ENCODE results near the gene BCL2.
"Not testable (repeated sequence)": the region's sequence is repeated elsewhere in the genome, so short reads cannot be mapped to it uniquely, and the experiment has no call there.

The BCL2 gene

GRCh38 chr18:63232826-63233225, 86.7 kb downstream of the BCL2 start:
- FAIRE-seq = no peak

- FAIRE-seq = no peak
Observed at GRCh38 chr18:63229971-63230370, 89.6 kb downstream of the BCL2 start.

GRCh38 chr18:63225434-63225833, 94.1 kb downstream of the BCL2 start:
- FAIRE-seq = no peak

DNA sequence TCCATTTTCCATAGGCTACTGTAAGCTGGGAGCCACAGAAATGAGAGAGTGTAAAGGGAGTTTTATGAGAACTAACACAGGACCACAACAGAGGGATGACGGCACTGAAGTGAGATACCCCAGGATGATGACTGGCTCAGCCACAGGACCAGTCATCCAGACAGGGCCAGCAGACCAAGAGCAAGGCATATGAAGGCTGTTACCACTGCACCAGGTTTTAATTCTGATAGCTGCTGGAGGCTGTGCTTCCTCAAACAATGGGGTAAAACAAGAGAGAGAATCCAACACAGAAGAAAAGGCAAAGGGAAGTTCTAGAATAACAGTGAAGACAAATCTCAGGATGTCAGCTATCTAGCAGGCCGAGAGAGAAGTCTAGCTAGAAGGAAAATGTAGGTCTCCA, 94.9 kb downstream of the BCL2 start:
- FAIRE-seq = no peak

DNA sequence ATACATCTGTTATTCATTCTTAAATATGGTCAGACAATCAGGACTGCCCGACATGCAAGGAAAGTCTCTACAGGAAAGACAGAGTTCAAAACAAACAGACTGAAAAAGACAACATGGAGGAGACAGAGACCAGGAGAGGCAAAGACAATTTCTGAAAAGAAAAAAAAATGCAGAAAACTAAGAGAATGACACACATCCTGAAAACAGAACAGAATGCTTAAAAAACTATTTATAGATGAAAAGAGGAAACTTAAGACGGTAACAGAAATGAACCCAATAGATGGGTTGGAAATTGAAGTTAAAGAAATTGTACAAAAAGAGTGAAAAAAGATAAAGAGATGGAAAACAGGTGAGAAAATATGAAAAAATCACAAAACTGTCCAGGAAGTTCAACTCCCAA, 95.7 kb downstream of the BCL2 start:
- FAIRE-seq = no peak

- no peak for FAIRE-seq
Observed at GRCh38 chr18:63220903-63221302, 98.7 kb downstream of the BCL2 start.

DNA sequence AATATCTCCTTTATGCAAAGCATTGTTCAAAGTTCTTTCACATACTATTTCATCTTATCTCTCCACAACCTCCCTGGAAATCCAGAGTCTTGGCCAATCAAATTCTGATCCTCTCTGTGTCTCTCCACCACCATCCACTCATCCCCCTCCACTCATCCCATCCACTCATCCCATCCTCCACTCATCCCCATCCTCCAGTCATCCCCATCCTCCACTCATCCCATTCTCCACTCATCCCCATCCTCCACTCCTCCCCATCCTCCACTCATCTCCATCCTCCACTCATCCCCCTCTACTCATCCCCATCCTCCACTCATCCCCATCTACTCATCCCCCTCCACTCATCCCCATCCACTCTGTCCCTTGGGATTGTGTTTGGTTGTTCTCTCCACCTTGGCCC, 101.1 kb downstream of the BCL2 start:
- no peak for FAIRE-seq

GRCh38 chr18:63216516-63217311, 102.9 kb downstream of the BCL2 start:
- FAIRE-seq = no peak

DNA sequence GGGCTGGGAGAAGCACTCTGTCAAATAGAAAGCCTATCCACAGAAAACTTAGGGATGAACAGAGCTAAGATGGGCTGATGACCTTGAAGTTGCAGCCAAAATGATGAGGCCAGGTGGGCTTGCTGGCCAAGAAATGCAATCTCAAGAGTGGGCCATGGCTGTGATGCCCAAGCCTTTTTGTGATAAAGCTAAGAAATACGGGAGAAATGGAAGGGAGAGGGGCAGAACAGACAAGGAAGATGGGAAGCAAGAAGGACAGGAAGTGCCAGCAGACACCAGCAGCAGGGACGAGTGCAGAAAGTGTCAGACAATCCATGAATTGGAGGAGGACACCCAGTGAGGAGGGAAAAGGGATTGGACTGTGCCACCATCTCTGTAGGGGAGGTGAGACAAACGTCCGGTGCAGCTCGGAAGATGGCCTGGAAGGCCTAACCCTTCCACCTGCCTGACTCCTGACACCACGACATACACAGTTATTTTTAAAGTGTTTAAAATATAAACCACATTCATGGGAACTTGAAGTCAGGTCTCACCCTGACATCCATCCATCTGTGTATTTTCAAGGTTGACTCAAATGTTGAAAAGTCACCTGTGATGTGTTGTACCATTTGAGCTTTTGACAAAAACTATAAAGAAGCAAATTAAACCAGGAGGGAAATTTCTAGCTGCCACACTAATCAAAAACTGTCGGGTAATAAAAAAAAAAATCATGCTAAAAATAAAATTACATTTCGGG, 105.5 kb downstream of the BCL2 start:
- no peak for FAIRE-seq

DNA sequence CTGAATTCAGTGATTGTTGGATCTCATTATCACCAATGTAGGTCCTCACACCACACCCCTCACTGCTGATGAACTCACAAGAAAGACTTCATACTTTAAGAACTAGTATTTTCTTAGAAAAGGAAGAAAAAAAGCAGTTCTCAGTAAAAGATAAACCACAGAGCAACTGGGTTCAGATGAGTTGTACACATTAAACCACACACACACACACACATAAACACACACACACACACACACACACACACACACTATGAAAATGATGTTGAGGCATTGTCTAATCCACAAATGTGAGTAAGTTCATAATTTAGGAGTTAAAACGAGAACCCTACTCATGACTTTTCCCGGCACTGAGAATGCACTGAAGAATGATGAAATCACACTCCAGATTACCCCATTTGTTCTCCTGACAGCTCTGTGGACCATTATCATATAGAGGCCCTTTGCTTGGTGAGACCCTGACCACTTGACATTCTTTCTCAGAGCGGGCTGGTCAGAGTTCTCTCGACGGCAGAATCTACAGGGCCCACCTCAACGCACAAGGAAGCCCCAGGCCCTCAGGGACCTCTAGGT, 106.2 kb downstream of the BCL2 start:
- no peak for FAIRE-seq

DNA sequence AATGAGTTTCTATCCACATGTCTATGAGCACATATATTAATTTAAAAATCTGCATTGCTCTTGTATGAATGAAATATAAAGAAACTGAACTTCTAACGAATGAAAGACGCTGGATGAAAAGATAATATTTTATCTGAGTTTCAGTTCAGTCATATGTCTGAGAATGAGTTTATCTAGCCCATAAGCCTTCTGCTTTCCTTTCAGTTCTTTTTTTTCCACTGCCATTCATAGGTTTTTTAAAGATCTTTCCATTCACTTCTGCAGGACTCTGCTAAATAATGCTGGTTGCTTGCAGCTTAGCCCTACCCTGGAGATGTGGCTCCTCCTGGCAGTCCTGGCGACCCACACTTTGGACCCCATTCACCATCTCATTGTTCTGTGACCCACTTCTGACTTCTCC, 109.0 kb downstream of the BCL2 start:
- no peak for FAIRE-seq

DNA sequence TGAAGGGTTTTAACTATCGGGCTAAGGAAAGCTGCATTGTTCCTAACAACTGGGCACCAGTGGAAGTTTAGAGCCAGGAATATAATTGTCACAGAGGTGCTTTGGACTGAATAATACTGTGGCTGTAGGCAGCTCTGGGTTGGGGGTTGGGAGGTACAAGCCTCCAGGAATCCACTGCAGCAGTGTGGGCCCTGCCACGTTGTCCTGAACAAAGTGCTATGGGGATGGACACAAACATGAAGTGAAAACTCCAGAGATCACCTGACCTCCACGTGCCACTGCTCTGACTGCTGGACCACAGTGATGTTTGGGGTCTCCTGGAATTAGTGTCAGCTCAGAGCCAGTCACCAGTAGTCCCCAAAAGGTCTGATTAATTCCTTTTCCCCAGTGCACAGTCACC, 110.9 kb downstream of the BCL2 start:
- no peak for FAIRE-seq

DNA sequence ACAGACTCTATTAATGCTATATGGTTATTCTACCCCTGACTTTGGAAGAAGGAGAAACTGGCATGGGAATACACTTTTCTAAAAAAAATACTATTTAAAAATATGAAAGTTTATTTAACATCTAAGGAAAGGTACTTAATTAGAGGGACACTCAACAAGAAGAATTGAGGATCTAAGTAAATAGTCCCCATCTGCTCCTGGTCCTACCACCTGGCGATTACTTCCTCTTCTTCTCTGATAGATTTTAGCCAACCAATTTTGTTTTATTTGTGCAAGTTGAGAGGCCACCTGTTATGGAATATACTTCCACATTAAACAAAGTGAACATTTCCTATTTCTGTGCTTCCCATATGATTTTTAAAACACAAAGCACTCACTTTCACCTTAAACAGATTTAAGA, 111.7 kb downstream of the BCL2 start:
- FAIRE-seq = no peak

DNA sequence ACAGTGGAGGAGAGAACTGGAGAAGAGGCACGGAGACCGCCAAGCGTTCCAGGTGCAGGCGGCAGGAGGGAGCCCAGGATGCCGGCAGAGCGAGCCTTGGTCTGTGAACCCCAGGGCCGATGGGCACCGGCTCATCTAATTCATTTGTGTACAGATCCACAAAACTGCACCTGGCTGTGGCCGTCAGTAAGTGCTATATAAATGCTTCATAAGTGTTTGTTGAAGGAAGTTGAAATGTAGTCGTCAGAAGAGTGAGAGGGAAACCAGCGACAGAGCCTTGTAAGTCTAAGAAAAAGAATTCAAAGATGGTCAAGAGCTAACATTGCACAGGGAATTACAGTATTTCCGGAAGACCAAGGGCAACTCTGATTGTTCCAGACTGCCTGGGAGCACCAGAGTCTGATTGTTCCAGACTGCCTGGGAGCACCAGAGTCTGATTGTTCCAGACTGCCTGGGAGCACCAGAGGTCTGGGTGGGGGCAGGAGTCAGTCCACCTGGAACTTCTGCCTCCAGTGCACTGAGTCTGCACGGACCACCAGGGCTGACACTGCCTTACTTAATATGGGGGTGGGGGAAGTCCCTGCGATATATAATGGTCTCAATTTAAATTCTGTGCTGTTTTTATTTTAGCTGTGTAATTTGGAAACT, 112.3 kb downstream of the BCL2 start:
- no peak for FAIRE-seq

- FAIRE-seq = no peak
Observed at GRCh38 chr18:63206433-63207142, 113.0 kb downstream of the BCL2 start.

GRCh38 chr18:63205791-63206252, 113.7 kb downstream of the BCL2 start:
- no peak for FAIRE-seq

- FAIRE-seq = no peak
Observed at GRCh38 chr18:63203497-63203896, 116.1 kb downstream of the BCL2 start.

GRCh38 chr18:63202828-63203227, 116.7 kb downstream of the BCL2 start:
- FAIRE-seq = no peak

DNA sequence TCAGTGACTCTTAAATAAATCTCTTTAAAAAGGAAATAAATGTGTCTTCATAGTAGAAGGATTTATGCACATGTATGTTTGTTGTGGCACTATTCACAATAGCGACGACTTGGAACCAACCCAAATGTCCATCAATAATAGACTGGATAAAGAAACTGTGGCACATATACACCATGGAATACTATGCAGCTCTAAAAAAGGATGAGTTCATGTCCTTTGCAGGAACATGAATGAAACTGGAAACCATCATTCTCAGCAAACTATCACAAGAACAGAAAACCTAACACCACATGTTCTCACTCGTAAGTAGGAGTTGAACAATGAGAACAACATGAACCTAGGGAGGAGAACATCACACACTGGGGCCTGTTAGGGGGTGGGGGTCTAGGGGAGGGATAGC, 118.1 kb downstream of the BCL2 start:
- FAIRE-seq = not testable (repeated sequence)

DNA sequence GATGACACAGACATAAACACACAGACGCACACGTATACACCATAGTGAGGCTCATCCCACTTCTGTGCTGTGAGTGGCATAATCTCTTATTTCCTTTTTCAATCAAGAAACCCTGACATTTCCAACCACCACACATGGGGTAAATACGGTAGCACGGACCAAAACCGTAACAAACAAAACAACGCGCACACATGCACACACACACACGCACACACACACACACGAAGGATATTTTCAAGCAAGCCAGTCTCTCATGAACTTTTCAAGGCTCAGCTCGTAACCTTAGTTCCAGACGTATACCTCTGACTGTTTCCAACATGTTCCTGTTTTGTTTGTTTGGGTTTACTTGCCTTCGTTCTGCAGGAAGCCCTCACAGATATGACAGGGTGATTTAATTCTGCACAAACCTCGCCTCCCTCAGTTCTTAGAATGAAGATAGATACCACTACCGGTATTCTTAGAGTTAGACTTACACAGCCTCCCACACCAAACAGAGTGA, 119.8 kb downstream of the BCL2 start:
- no peak for FAIRE-seq

GRCh38 chr18:63198868-63199742, 120.5 kb downstream of the BCL2 start:
- FAIRE-seq = no peak

Measured in G401.6 (cell line).